ENCODE data around the gene CTRL. TPM values are rescaled to one million over a fixed set of nuclear protein-coding genes. Genes with fewer than 3 reads are reported as not detected.

The CTRL gene
- total RNA-seq, 1 experiment from 2014 or later = 2.0 TPM

GRCh38 chr16:67882374-67883145 lies 49.1 kb downstream of the CTRL start:
- Histone ChIP-seq H3K36me3 (ENCODE audit: control insufficient read depth, insufficient read depth, low read length) (no peaks in the 10 kb centered on the region; the same call in none of the 2 replicates), H3K4me1 (ENCODE audit: control insufficient read depth, insufficient read depth, low read length) (no peaks in the 10 kb centered on the region), H3K27me3 (ENCODE audit: control insufficient read depth, insufficient read depth, low read length) (no peaks in the 10 kb centered on the region), H3K9me3 (ENCODE audit: control insufficient read depth, insufficient read depth, low read depth, low read length) (no peaks in the 10 kb centered on the region), H3K4me3 (ENCODE audit: low read depth in 2 of 2, low read length in 2 of 2) (no peak overlapping the region), H3K27ac (ENCODE audit: low read length) (no peak overlapping the region)
- CTCF ChIA-PET = interaction anchor here (0.5 to 1.2 kb wide), 4 partner anchors 9 to 203 kb away, joined by 3 to 9 read pairs (median 5); no protein-coding TSS in a partner anchor
- intact Hi-C loops (cut with micrococcal nuclease; ENCODE audit: unreplicated experiment) (no loop called here), in situ Hi-C loops (cut with HindIII; ENCODE audit: low pct_unique_long_range_greater_than_20kb, low sequenced_read_pairs) (no loop called here)
- DNase-seq (ENCODE audit: low read depth, low spot score) = no peak
- TF ChIP-seq TCF7L2 (IDR thresholded peaks at IDR 0.05; ENCODE audit: low read depth, low read length) (no peak), SIN3A (IDR thresholded peaks at IDR 0.05; ENCODE audit: borderline replicate concordance, insufficient read depth, low read depth, low read length) (no peak)
- ATAC-seq = no peak
- POLR2A ChIA-PET = no interaction called here
- BruUV-seq (replicated peaks) = no TSS peak

GRCh38 chr16:67881621-67882161 lies 50.0 kb downstream of the CTRL start:
- BruUV-seq (replicated peaks) = no TSS peak
- in situ Hi-C loops (cut with HindIII; ENCODE audit: low pct_unique_long_range_greater_than_20kb, low sequenced_read_pairs) (no loop called here), intact Hi-C loops (cut with micrococcal nuclease; ENCODE audit: unreplicated experiment) (no loop called here)
- no peak for DNase-seq (ENCODE audit: low read depth, low spot score)
- Histone ChIP-seq H3K4me3 (ENCODE audit: low read depth in 2 of 2, low read length in 2 of 2) (no peak overlapping the region), H3K27ac (ENCODE audit: low read length) (no peak overlapping the region), H3K9me3 (ENCODE audit: control insufficient read depth, insufficient read depth, low read depth, low read length) (no peaks in the 10 kb centered on the region), H3K27me3 (ENCODE audit: control insufficient read depth, insufficient read depth, low read length) (no peaks in the 10 kb centered on the region), H3K36me3 (ENCODE audit: control insufficient read depth, insufficient read depth, low read length) (no peaks in the 10 kb centered on the region; the same call in none of the 2 replicates), H3K4me1 (ENCODE audit: control insufficient read depth, insufficient read depth, low read length) (no peaks in the 10 kb centered on the region)
- POLR2A ChIA-PET = no interaction called here
- ATAC-seq = no peak
- TF ChIP-seq SIN3A (IDR thresholded peaks at IDR 0.05; ENCODE audit: borderline replicate concordance, insufficient read depth, low read depth, low read length) (no peak), CTCF (IDR thresholded peaks at IDR 0.05) (no peak), POLR2AphosphoS5 (IDR thresholded peaks at IDR 0.05; ENCODE audit: low read depth, low read length) (no peak), REST (IDR thresholded peaks at IDR 0.05; ENCODE audit: insufficient read depth in 1 of 2, low read depth in 2 of 2, low read length in 1 of 2) (no peak), TCF7L2 (IDR thresholded peaks at IDR 0.05; ENCODE audit: low read depth, low read length) (no peak)
- CTCF ChIA-PET = interaction anchor here (1.2 kb wide), 1 partner anchor 10 kb away, joined by 9 read pairs; no protein-coding TSS in a partner anchor

- no peaks in the 10 kb centered on the region for H3K4me1 ChIP-seq (ENCODE audit: control insufficient read depth, insufficient read depth, low read length)
- no peak for ATAC-seq
- ChIA-PET POLR2A (no interaction called here), CTCF (no interaction called here)
- in situ Hi-C loops (cut with HindIII; ENCODE audit: low pct_unique_long_range_greater_than_20kb, low sequenced_read_pairs) = no loop called here
- TF ChIP-seq CTCF (IDR thresholded peaks at IDR 0.05) (no peak), REST (IDR thresholded peaks at IDR 0.05; ENCODE audit: insufficient read depth in 1 of 2, low read depth in 2 of 2, low read length in 1 of 2) (no peak), TCF7L2 (IDR thresholded peaks at IDR 0.05; ENCODE audit: low read depth, low read length) (no peak), SIN3A (IDR thresholded peaks at IDR 0.05; ENCODE audit: borderline replicate concordance, insufficient read depth, low read depth, low read length) (no peak), POLR2AphosphoS5 (IDR thresholded peaks at IDR 0.05; ENCODE audit: low read depth, low read length) (no peak)
- DNase-seq (ENCODE audit: low read depth, low spot score) = no peak
- H3K36me3 ChIP-seq (ENCODE audit: control insufficient read depth, insufficient read depth, low read length) = no peaks in the 10 kb centered on the region; the same call in none of the 2 replicates
- no peaks in the 10 kb centered on the region for H3K9me3 ChIP-seq (ENCODE audit: control insufficient read depth, insufficient read depth, low read depth, low read length)
- H3K4me3 ChIP-seq (ENCODE audit: low read depth in 2 of 2, low read length in 2 of 2) = no peak overlapping the region
- intact Hi-C loops (cut with micrococcal nuclease; ENCODE audit: unreplicated experiment) = no loop called here
- BruUV-seq (replicated peaks) = no TSS peak
- H3K27me3 ChIP-seq (ENCODE audit: control insufficient read depth, insufficient read depth, low read length) = no peaks in the 10 kb centered on the region
- H3K27ac ChIP-seq (ENCODE audit: low read length) = no peak overlapping the region
These were observed 51.1 kb downstream of the CTRL start for GRCh38 chr16:67880584-67880983.
